Testis (tissue), 3 donors: Measurements from ENCODE around the gene ACER2. TPM values are rescaled to one million over a fixed set of nuclear protein-coding genes. Genes with fewer than 3 reads are reported as not detected.

Experiments used
- DNase-seq: peaks from one replicate; pipeline ENCODE4 v3.0.0-alpha.2; 2019
- H3K27ac ChIP-seq, 2 donors: fragments of 200-600 bp; sonication (generic); one replicate each; pipeline ENCODE4 v1.5.1; 2019
- H3K27me3 ChIP-seq: fragments of 200-600 bp; sonication (generic); one replicate; pipeline ENCODE4 v1.5.1; 2019
- H3K36me3 ChIP-seq: fragments of 200-600 bp; sonication (generic); one replicate; pipeline ENCODE4 v1.5.1; 2017; ENCODE audit warnings: low read depth; ENCODE audit errors: missing control alignments
- H3K4me1 ChIP-seq: fragments of 200-600 bp; sonication (generic); one replicate; pipeline ENCODE4 v1.5.1; 2019
- H3K4me3 ChIP-seq, 2 donors: fragments of 200-600 bp; sonication (generic); one replicate each; pipeline ENCODE4 v1.5.1; 2017 to 2019
- H3K9me3 ChIP-seq: fragments of 200-600 bp; sonication (generic); one replicate; pipeline ENCODE4 v1.5.1; 2017
- CTCF ChIP-seq, 3 experiments: fragments of 450-650 bp in 2 of 3; fragments of 200-600 bp in 1 of 3; sonication (generic) in 1 of 3; IDR thresholded peaks; one replicate each; pipeline ENCODE4 v1.5.1; 2016 to 2019; ENCODE audit warnings: antibody characterized with exemption in 3 of 3, mild to moderate bottlenecking in 2 of 3, moderate library complexity in 1 of 3
- POLR2A ChIP-seq: fragments of 450-650 bp; IDR thresholded peaks from one replicate; pipeline ENCODE4 v1.6.1; 2017; ENCODE audit warnings: antibody characterized with exemption, mild to moderate bottlenecking, moderate library complexity
- WGBS, 2 donors: methylation state at CpG; one replicate each; pipeline ENCODE4 v1.1.5; 2018; 5-methylcytosine and 5-hydroxymethylcytosine counted together
- intact Hi-C: fragments of 100-400 bp; cut with DNase I; formaldehyde crosslinking; loops from one replicate; pipeline ENCODE4 v1.15.1; 2023; ENCODE audit warnings: low total_unique reads
- polyA plus RNA-seq: library from polyadenylated mRNA; stranded (reverse); fragments of 350-450 nt; fragmentation: Illumina TruSeq; extraction: RNeasy Lipid Tissue Mini Kit (QIAGEN cat#74804); gene quantifications from one replicate; pipeline ENCODE4 v1.2.3, GENCODE V29; 2014; ENCODE audit warnings: low read depth, low replicate concordance; ENCODE audit not compliant: insufficient read depth
- total RNA-seq, 2 donors: library from RNA; depleted of rRNA; stranded (reverse); fragments of >200 nt; gene quantifications; one replicate each; pipeline ENCODE4 v1.2.3, GENCODE V29; 2016

The ACER2 gene
- total and polyA plus RNA-seq, 3 donors from 2014 or later = 3.8 to 5.5 (median 4.4) TPM

GRCh38 chr9:19497276-19497675 lies 88.5 kb downstream of the ACER2 start:
- no peaks in the 10 kb centered on the region for H3K27me3 ChIP-seq
- no peak overlapping the region for H3K27ac ChIP-seq
- H3K4me3 ChIP-seq = no peak overlapping the region
- 87 to 96% methylated on average over 1 of the region's 1 CpG for WGBS, 2 donors
- no peaks in the 10 kb centered on the region for H3K9me3 ChIP-seq
- TF ChIP-seq POLR2A (no peak), CTCF (IDR thresholded peaks at IDR 0.05) (no peak)
- H3K4me1 ChIP-seq = no peaks in the 10 kb centered on the region
- intact Hi-C loops = no loop called here
- DNase-seq = no peak
- no peaks in the 10 kb centered on the region for H3K36me3 ChIP-seq

- no peaks in the 10 kb centered on the region for H3K27me3 ChIP-seq
- TF ChIP-seq CTCF (IDR thresholded peaks at IDR 0.05) (no peak), POLR2A (no peak)
These were observed 89.2 kb downstream of the ACER2 start for GRCh38 chr9:19498015-19498414.

More at GRCh38 chr9:19498015-19498414, 89.2 kb downstream of the ACER2 start:
- H3K4me1 ChIP-seq = no peaks in the 10 kb centered on the region
- no peaks in the 10 kb centered on the region for H3K36me3 ChIP-seq
- no peak for DNase-seq
- intact Hi-C loops = no loop called here
- no peak overlapping the region for H3K27ac ChIP-seq
- H3K9me3 ChIP-seq = no peaks in the 10 kb centered on the region
- H3K4me3 ChIP-seq = no peak overlapping the region

Other genes with a start within 250 kb of the ACER2 start
- gene DENND4C, start 178.3 kb upstream of the ACER2 start, total RNA-seq = 100 to 1,000 TPM; 126 to 136 TPM
- gene DENND4C, start 178.3 kb upstream of the ACER2 start, polyA plus RNA-seq = 28.8 TPM
- gene RPS6, start 28.8 kb upstream of the ACER2 start, total RNA-seq = 100 to 1,000 TPM; 581 to 654 TPM
- 1,222 TPM for gene RPS6, start 28.8 kb upstream of the ACER2 start, polyA plus RNA-seq